Tibial nerve (tissue), 4 donors: Measurements from ENCODE around the gene THBS2. TPM values are rescaled to one million over a fixed set of nuclear protein-coding genes. Genes with fewer than 3 reads are reported as not detected.
"Not testable (repeated sequence)": the region's sequence is repeated elsewhere in the genome, so short reads cannot be mapped to it uniquely, and the experiment has no call there.

Experiments used
- DNase-seq, 2 donors: peaks; one replicate each; pipeline ENCODE4 v3.0.0-alpha.2; 2019; ENCODE audit warnings: low spot score in 2 of 2
- H3K27ac ChIP-seq, 4 donors: fragments of 200-600 bp; sonication (generic) in 3 of 4; one replicate each; pipeline ENCODE4 v1.5.1; 2017 to 2019; ENCODE audit warnings: mild to moderate bottlenecking in 1 of 4
- H3K27me3 ChIP-seq, 2 donors: fragments of 200-600 bp; sonication (generic) in 1 of 2; one replicate each; pipeline versions ENCODE4 v1.5.1 to v1.6.0; 2017 to 2019
- H3K36me3 ChIP-seq, 3 donors: fragments of 200-600 bp; sonication (generic); one replicate each; pipeline ENCODE4 v1.5.1; 2018 to 2019
- H3K4me1 ChIP-seq, 4 donors: fragments of 200-600 bp; sonication (generic) in 3 of 4; one replicate each; pipeline ENCODE4 v1.5.1; 2017 to 2019
- H3K4me3 ChIP-seq, 4 donors: fragments of 200-600 bp; sonication (generic) in 3 of 4; one replicate each; pipeline ENCODE4 v1.5.1; 2017 to 2019; ENCODE audit warnings: mild to moderate bottlenecking in 1 of 4, moderate library complexity in 1 of 4
- H3K9me3 ChIP-seq, 4 donors: fragments of 200-600 bp; sonication (generic) in 3 of 4; one replicate each; pipeline ENCODE4 v1.5.1; 2017 to 2019
- CTCF ChIP-seq, 5 experiments: fragments of 200-600 bp in 3 of 5; fragments of 450-650 bp in 2 of 5; sonication (generic) in 3 of 5; IDR thresholded peaks; one replicate each; pipeline ENCODE4 v1.5.1; 2016 to 2019; ENCODE audit warnings: antibody characterized with exemption in 5 of 5, mild to moderate bottlenecking in 3 of 5, moderate library complexity in 2 of 5
- EP300 ChIP-seq, 2 donors: sonication (generic); formaldehyde crosslinking; IDR thresholded peaks; one replicate each; pipeline ENCODE4 v1.6.1; 2017; ENCODE audit warnings: antibody characterized with exemption in 2 of 2, mild to moderate bottlenecking in 1 of 2
- POLR2A ChIP-seq, 2 donors: fragments of 450-650 bp; IDR thresholded peaks; one replicate each; pipeline ENCODE4 v1.6.1; 2017; ENCODE audit warnings: antibody characterized with exemption in 2 of 2, mild to moderate bottlenecking in 2 of 2, moderate library complexity in 2 of 2
- WGBS, 2 donors: methylation state at CpG; one replicate each; pipeline ENCODE4 v1.1.5; 2018; 5-methylcytosine and 5-hydroxymethylcytosine counted together
- total RNA-seq, 4 donors: library from RNA; depleted of rRNA; stranded (reverse); fragments of >200 nt; gene quantifications; one replicate each; pipeline ENCODE4 v1.1.0, GENCODE V29; 2016

THBS2 gene
- total RNA-seq, 4 donors from 2014 or later: 39.5 to 107 (median 82.7) TPM

DNA sequence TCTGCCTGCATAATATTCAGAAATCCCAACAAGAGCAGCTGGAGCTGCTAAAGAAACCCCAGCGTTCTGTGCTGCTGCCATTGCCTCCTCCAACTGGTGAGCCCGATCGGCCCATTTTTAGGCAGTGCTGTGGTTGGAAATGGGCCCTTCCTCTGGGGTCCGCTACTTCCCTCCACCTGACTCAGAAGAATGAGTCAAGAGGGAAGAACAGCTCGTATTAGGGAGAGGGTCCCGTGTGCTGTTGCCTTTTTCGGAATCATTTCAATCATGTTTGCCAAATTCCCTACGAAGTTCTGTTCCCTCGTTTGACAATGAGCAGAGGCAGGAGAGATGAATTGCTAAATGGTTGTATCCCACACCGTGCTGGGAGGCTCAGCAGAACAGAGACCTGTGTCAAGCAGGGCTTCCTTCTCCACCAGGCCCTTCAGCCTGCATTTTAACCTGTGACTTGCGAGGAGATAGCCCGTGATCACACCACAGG lies 38.4 kb downstream of the THBS2 start:
- Histone ChIP-seq H3K4me3 (no peak overlapping the region), H3K4me1 (peaks cover 0 to 45% (median 22%) of the 10 kb centered on the region in 4 donors), H3K9me3 (no peaks in the 10 kb centered on the region), H3K27me3 (no peaks in the 10 kb centered on the region), H3K27ac (peak overlapping the region; percentile 80 to 98 (median 91)), H3K36me3 (peaks cover 0 to 32% (median 0%) of the 10 kb centered on the region in 3 donors)
- WGBS, 2 donors: 27 to 43% methylated on average over 12 of the region's 12 CpGs
- TF ChIP-seq EP300 (IDR thresholded peaks at IDR 0.05) (no peak), POLR2A (IDR thresholded peaks at IDR 0.05) (no peak)
- no peak for DNase-seq

DNA sequence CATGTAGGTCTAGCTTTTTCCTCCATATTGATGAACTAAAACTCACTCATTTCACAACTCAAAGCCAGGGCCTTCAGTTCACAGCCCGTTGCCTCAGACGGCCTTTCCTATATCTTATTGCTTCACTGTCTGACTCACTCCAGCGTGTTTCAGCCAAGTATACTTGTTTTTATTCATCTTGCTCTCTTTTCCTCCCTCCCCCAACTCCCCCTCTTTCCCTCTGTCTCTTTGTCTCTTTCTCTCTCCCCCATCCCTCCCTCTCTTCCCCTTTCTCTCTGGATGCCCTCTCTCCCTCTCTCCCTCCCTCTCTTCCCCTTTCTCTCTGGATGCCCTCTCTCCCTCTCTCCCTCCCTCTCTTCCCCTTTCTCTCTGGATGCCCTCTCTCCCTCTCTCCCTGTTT lies 38.9 kb downstream of the THBS2 start:
- H3K9me3 ChIP-seq, H3K4me3 ChIP-seq, H3K27me3 ChIP-seq: not testable (repeated sequence)
- peak in 1 of 2 donors; percentile 89 for TF ChIP-seq EP300 (IDR thresholded peaks at IDR 0.05)
- DNase-seq: peak in 1 of 2 donors; percentile 74
- Histone ChIP-seq H3K4me1 (peaks cover 0 to 45% (median 22%) of the 10 kb centered on the region in 4 donors), H3K27ac (peak overlapping the region; percentile 80 to 98 (median 91)), H3K36me3 (peaks cover 0 to 28% (median 0%) of the 10 kb centered on the region in 3 donors)
- 9 to 13% methylated on average over 3 of the region's 3 CpGs for WGBS, 2 donors

DNA sequence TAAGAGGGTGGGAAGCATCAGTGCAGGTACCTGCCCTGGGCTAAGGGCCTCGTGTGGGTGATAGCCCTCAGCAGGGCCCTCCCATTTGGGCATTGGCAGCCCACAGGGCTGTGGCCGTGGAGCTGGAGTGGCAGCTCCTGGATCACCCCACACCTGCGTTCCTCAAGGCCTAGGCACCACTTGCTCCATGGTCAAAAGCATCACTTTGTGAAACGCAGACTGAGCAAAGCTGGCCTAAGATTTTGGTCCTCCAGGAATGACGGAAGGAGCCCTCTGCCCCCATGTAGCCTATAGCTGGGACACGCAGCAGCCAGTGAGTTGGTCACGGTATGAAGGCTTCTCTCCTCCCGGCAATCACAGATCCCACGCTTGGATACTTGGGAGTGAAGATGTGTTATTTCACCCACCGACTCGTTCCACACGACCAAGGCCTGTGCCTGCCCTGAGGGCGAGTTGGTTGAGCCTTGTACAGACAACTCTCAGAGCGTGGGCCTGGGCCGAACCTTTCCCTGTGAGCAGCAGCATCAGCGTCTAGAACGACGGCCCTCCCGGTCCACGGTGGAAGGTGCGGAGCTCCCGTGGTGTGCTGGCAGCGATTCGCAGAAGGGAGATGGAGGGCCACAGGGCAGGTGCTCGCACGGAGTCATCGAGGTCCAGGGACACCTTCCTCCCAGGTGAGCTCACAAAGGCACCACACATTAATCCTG lies 39.7 kb downstream of the THBS2 start:
- H3K9me3 ChIP-seq: no peaks in the 10 kb centered on the region
- TF ChIP-seq EP300 (IDR thresholded peaks at IDR 0.05): no peak
- TF ChIP-seq POLR2A (IDR thresholded peaks at IDR 0.05): no peak
- no peak for TF ChIP-seq CTCF (IDR thresholded peaks at IDR 0.05)
- peak overlapping the region; percentile 80 to 98 (median 91) for H3K27ac ChIP-seq
- no peaks in the 10 kb centered on the region for H3K27me3 ChIP-seq
- H3K36me3 ChIP-seq: peaks cover 0 to 19% (median 0%) of the 10 kb centered on the region in 3 donors
- 88 to 92% methylated on average over 25 to 27 of the region's 27 CpGs for WGBS, 2 donors
- H3K4me1 ChIP-seq: peaks cover 0 to 45% (median 22%) of the 10 kb centered on the region in 4 donors
- peak overlapping the region in 1 of 4 donors; percentile 48 for H3K4me3 ChIP-seq
- DNase-seq: no peak

- Histone ChIP-seq H3K4me1 (peaks cover 0 to 45% (median 22%) of the 10 kb centered on the region in 4 donors), H3K4me3 (peak overlapping the region; percentile 20 to 48 (median 31)), H3K36me3 (peaks cover 0 to 14% (median 0%) of the 10 kb centered on the region in 3 donors), H3K9me3 (peaks cover 0 to 4% (median 0%) of the 10 kb centered on the region in 4 donors), H3K27me3 (no peaks in the 10 kb centered on the region), H3K27ac (peak overlapping the region; percentile 80 to 98 (median 91))
- DNase-seq: peak; percentile 78
- WGBS, 2 donors: 17 to 23% methylated on average over 53 to 56 of the region's 56 CpGs
- peak; percentile 27 to 69 (median 66) for TF ChIP-seq CTCF (IDR thresholded peaks at IDR 0.05)
- TF ChIP-seq EP300 (IDR thresholded peaks at IDR 0.05): peak in 1 of 2 donors; percentile 65
- peak; percentile 33 to 40 for TF ChIP-seq POLR2A (IDR thresholded peaks at IDR 0.05)
These were observed 40.5 kb downstream of the THBS2 start for GRCh38 chr6:169212897-169213813.

DNA sequence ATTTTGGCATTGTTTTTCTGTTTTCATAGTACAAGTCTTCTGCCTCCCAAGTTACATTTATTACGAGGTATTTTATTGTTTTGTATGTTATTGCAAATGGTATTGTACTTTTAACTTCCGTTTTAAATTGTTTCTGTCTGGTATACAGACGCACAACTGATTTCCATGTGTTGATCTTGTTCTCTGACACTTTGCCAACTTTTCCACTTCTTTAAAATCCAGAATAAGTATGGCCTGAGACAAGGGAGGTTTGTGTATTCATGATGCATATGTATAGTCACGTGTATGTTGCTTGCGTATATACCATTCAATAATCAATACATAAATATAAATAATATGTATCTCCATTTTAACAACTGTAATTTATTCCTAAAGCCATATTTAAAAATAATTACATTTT lies 41.2 kb downstream of the THBS2 start:
- Histone ChIP-seq H3K9me3 (peaks cover 0 to 11% (median under 1%) of the 10 kb centered on the region in 4 donors), H3K27ac (peak overlapping the region in 3 of 4 donors; percentile 87 to 98 (median 95)), H3K36me3 (peaks cover 0 to 10% (median 0%) of the 10 kb centered on the region in 3 donors), H3K27me3 (no peaks in the 10 kb centered on the region), H3K4me1 (peaks cover 0 to 45% (median 22%) of the 10 kb centered on the region in 4 donors), H3K4me3 (peak overlapping the region in 3 of 4 donors; percentile 24 to 48 (median 38))
- WGBS, 2 donors: 32% methylated on average over 5 of the region's 5 CpGs
- DNase-seq: no peak
- TF ChIP-seq POLR2A (IDR thresholded peaks at IDR 0.05) (no peak), CTCF (IDR thresholded peaks at IDR 0.05) (no peak), EP300 (IDR thresholded peaks at IDR 0.05) (no peak)
